Mucosa of stomach (tissue), 1 donor: ENCODE measurements around the gene TPK1.

Experiments used
- H3K27me3 ChIP-seq: one replicate; pipeline ENCODE4 v1.7.0; 2013; ENCODE audit warnings: mild to moderate bottlenecking, low read length; ENCODE audit not compliant: control insufficient read depth, insufficient read depth
- H3K36me3 ChIP-seq: one replicate; pipeline ENCODE4 v1.7.0; 2013; ENCODE audit warnings: low read length; ENCODE audit not compliant: control insufficient read depth, insufficient read depth
- H3K4me1 ChIP-seq: one replicate; pipeline ENCODE4 v1.7.0; 2013; ENCODE audit warnings: mild to moderate bottlenecking, low read length; ENCODE audit not compliant: control insufficient read depth, insufficient read depth
- H3K4me3 ChIP-seq: one replicate; pipeline ENCODE4 v1.7.0; 2013; ENCODE audit warnings: low read length
- H3K9ac ChIP-seq: one replicate; pipeline ENCODE4 v1.7.0; 2013; ENCODE audit warnings: mild to moderate bottlenecking, low read length, moderate library complexity
- H3K9me3 ChIP-seq: one replicate; pipeline ENCODE4 v1.7.0; 2013; ENCODE audit warnings: mild to moderate bottlenecking, low read length, moderate library complexity; ENCODE audit not compliant: control insufficient read depth
- donor health status: Pancreatic carcinoma.

Gene TPK1

GRCh38 chr7:144508702-144509101 is 327.2 kb downstream of the TPK1 start:
- no peaks in the 10 kb centered on the region for H3K9me3 ChIP-seq
- no peaks in the 10 kb centered on the region for H3K27me3 ChIP-seq
- no peaks in the 10 kb centered on the region for H3K4me1 ChIP-seq
- H3K36me3 ChIP-seq, result no peaks in the 10 kb centered on the region
- no peak overlapping the region for H3K9ac ChIP-seq
- no peak overlapping the region for H3K4me3 ChIP-seq

- H3K27me3 ChIP-seq, result no peaks in the 10 kb centered on the region
- H3K4me3 ChIP-seq, result no peak overlapping the region
- H3K9me3 ChIP-seq, result no peaks in the 10 kb centered on the region
- no peak overlapping the region for H3K9ac ChIP-seq
- no peaks in the 10 kb centered on the region for H3K4me1 ChIP-seq
- no peaks in the 10 kb centered on the region for H3K36me3 ChIP-seq
These were observed 332.6 kb downstream of the TPK1 start for GRCh38 chr7:144503215-144503614.

- Histone ChIP-seq H3K4me3 (no peak overlapping the region), H3K4me1 (no peaks in the 10 kb centered on the region), H3K36me3 (no peaks in the 10 kb centered on the region), H3K27me3 (no peaks in the 10 kb centered on the region), H3K9ac (no peak overlapping the region), H3K9me3 (no peaks in the 10 kb centered on the region)
These were observed 335.6 kb downstream of the TPK1 start for GRCh38 chr7:144500225-144500624.

- H3K9ac ChIP-seq, result no peak overlapping the region
- H3K27me3 ChIP-seq, result no peaks in the 10 kb centered on the region
- no peaks in the 10 kb centered on the region for H3K4me1 ChIP-seq
- no peaks in the 10 kb centered on the region for H3K36me3 ChIP-seq
- no peaks in the 10 kb centered on the region for H3K9me3 ChIP-seq
- H3K4me3 ChIP-seq, result no peak overlapping the region
These were observed 338.6 kb downstream of the TPK1 start for GRCh38 chr7:144497282-144497681.

GRCh38 chr7:144494355-144494754 is 341.5 kb downstream of the TPK1 start:
- no peak overlapping the region for H3K9ac ChIP-seq
- H3K9me3 ChIP-seq, result no peaks in the 10 kb centered on the region
- no peaks in the 10 kb centered on the region for H3K27me3 ChIP-seq
- H3K4me3 ChIP-seq, result no peak overlapping the region
- H3K36me3 ChIP-seq, result no peaks in the 10 kb centered on the region
- H3K4me1 ChIP-seq, result no peaks in the 10 kb centered on the region

GRCh38 chr7:144489504-144489903 is 346.3 kb downstream of the TPK1 start:
- Histone ChIP-seq H3K27me3 (no peaks in the 10 kb centered on the region), H3K9ac (no peak overlapping the region), H3K36me3 (no peaks in the 10 kb centered on the region), H3K4me3 (no peak overlapping the region), H3K9me3 (no peaks in the 10 kb centered on the region), H3K4me1 (no peaks in the 10 kb centered on the region)

- Histone ChIP-seq H3K4me1 (no peaks in the 10 kb centered on the region), H3K27me3 (no peaks in the 10 kb centered on the region), H3K9me3 (no peaks in the 10 kb centered on the region), H3K36me3 (no peaks in the 10 kb centered on the region), H3K4me3 (no peak overlapping the region), H3K9ac (no peak overlapping the region)
These were observed 346.9 kb downstream of the TPK1 start for GRCh38 chr7:144488977-144489376.

GRCh38 chr7:144487901-144488300 is 348.0 kb downstream of the TPK1 start:
- H3K4me3 ChIP-seq, result no peak overlapping the region
- H3K9ac ChIP-seq, result no peak overlapping the region
- H3K4me1 ChIP-seq, result no peaks in the 10 kb centered on the region
- no peaks in the 10 kb centered on the region for H3K36me3 ChIP-seq
- no peaks in the 10 kb centered on the region for H3K27me3 ChIP-seq
- no peaks in the 10 kb centered on the region for H3K9me3 ChIP-seq

- no peaks in the 10 kb centered on the region for H3K27me3 ChIP-seq
These were observed 351.4 kb downstream of the TPK1 start for GRCh38 chr7:144484445-144484844.

GRCh38 chr7:144483189-144483588 is 352.7 kb downstream of the TPK1 start:
- Histone ChIP-seq H3K27me3 (no peaks in the 10 kb centered on the region), H3K9me3 (no peaks in the 10 kb centered on the region), H3K9ac (no peak overlapping the region), H3K4me1 (no peaks in the 10 kb centered on the region), H3K4me3 (no peak overlapping the region), H3K36me3 (no peaks in the 10 kb centered on the region)

More at GRCh38 chr7:144484445-144484844, 351.4 kb downstream of the TPK1 start:
- no peaks in the 10 kb centered on the region for H3K4me1 ChIP-seq
- H3K36me3 ChIP-seq, result no peaks in the 10 kb centered on the region
- no peak overlapping the region for H3K4me3 ChIP-seq
- H3K9me3 ChIP-seq, result no peaks in the 10 kb centered on the region
- no peak overlapping the region for H3K9ac ChIP-seq

- Histone ChIP-seq H3K27me3 (no peaks in the 10 kb centered on the region), H3K9me3 (no peaks in the 10 kb centered on the region), H3K36me3 (no peaks in the 10 kb centered on the region), H3K9ac (no peak overlapping the region), H3K4me3 (no peak overlapping the region), H3K4me1 (no peaks in the 10 kb centered on the region)
These were observed 354.0 kb downstream of the TPK1 start for GRCh38 chr7:144481833-144482232.

- no peaks in the 10 kb centered on the region for H3K36me3 ChIP-seq
- H3K27me3 ChIP-seq, result no peaks in the 10 kb centered on the region
- no peaks in the 10 kb centered on the region for H3K4me1 ChIP-seq
- H3K9ac ChIP-seq, result no peak overlapping the region
- H3K9me3 ChIP-seq, result no peaks in the 10 kb centered on the region
- H3K4me3 ChIP-seq, result no peak overlapping the region
These were observed 358.5 kb downstream of the TPK1 start for GRCh38 chr7:144477348-144477747.
